Colon (tissue), 2 donors: Measurements from ENCODE around the gene ISOC2.
A peak's percentile ranks its signal among the peaks of the same experiment; 100 is the strongest.
"Not testable (repeated sequence)": the region's sequence is repeated elsewhere in the genome, so short reads cannot be mapped to it uniquely, and the experiment has no call there.

ENCODE experiments used
- FAIRE-seq: peaks from 2 replicates; lab custom pipeline; 2012; peaks lifted over from hg19 to GRCh38; lab: Jason Lieb, UNC
- donor health status: control.
- donor health status: control.

ISOC2 gene

GRCh38 chr19:55461259-55461973, at the start of gene ISOC2:
ISOC2 (minus strand) TSS chr19:55461642; CDS start chr19:55456486, 5,156 bp downstream.
- FAIRE-seq: peak; percentile 87

- FAIRE-seq: no peak
These were observed 46.7 kb upstream of the ISOC2 start for GRCh38 chr19:55508120-55508519.

GRCh38 chr19:55504981-55505380, 43.5 kb upstream of the ISOC2 start:
- FAIRE-seq: no peak

GRCh38 chr19:55504252-55504603, 42.8 kb upstream of the ISOC2 start:
- FAIRE-seq: no peak

GRCh38 chr19:55503502-55504251, 42.2 kb upstream of the ISOC2 start:
- no peak for FAIRE-seq

GRCh38 chr19:55503157-55503501, 41.7 kb upstream of the ISOC2 start:
- no peak for FAIRE-seq

GRCh38 chr19:55502197-55502952, 40.9 kb upstream of the ISOC2 start:
- no peak for FAIRE-seq

GRCh38 chr19:55500368-55500952, 39.0 kb upstream of the ISOC2 start:
- no peak for FAIRE-seq

GRCh38 chr19:55498246-55498840, 36.9 kb upstream of the ISOC2 start:
- FAIRE-seq: no peak

- no peak for FAIRE-seq
These were observed 36.3 kb upstream of the ISOC2 start for GRCh38 chr19:55497763-55498162.

- FAIRE-seq: not testable (repeated sequence)
These were observed 35.4 kb upstream of the ISOC2 start for GRCh38 chr19:55496820-55497219.

- FAIRE-seq: no peak
These were observed 34.4 kb upstream of the ISOC2 start for GRCh38 chr19:55495646-55496349.

GRCh38 chr19:55494172-55494761, 32.8 kb upstream of the ISOC2 start:
- FAIRE-seq: no peak

- no peak for FAIRE-seq
These were observed 32.3 kb upstream of the ISOC2 start for GRCh38 chr19:55493645-55494171.

GRCh38 chr19:55493052-55493644, 31.7 kb upstream of the ISOC2 start:
- no peak for FAIRE-seq

GRCh38 chr19:55492362-55492944, 31.0 kb upstream of the ISOC2 start:
- no peak for FAIRE-seq

GRCh38 chr19:55491546-55492360, 30.3 kb upstream of the ISOC2 start:
- no peak for FAIRE-seq

GRCh38 chr19:55490478-55491432, 29.3 kb upstream of the ISOC2 start:
- no peak for FAIRE-seq
